GM23338 (cell line): ENCODE data around the gene SMYD3. TPM values are rescaled to one million over a fixed set of nuclear protein-coding genes. Genes with fewer than 3 reads are reported as not detected.

ENCODE experiments used
- ATAC-seq: fragments of 200-7000 bp; cut with Tn5 transposase; 3 replicates; pipeline ENCODE4 v1.9.1; 2020
- DNase-seq: peaks from one replicate; pipeline ENCODE4 v3.0.0-alpha.2; 2015; ENCODE audit warnings: low spot score
- H2AFZ ChIP-seq: fragments of 200-600 bp; sonication (generic); 2 replicates; pipeline ENCODE4 v1.8.0; 2016; ENCODE audit warnings: antibody characterized with exemption, mild to moderate bottlenecking, moderate library complexity
- H3F3A ChIP-seq: fragments of 200-600 bp; sonication (generic); replicated peaks from 2 replicates; pipeline ENCODE4 v1.8.0; 2017; ENCODE audit warnings: antibody characterized with exemption, mixed run types, low read depth
- H3K27ac ChIP-seq: fragments of 200-600 bp; sonication (generic); 2 replicates; pipeline ENCODE4 v1.6.1; 2016; ENCODE audit warnings: low read depth
- H3K27me3 ChIP-seq: fragments of 200-600 bp; sonication (generic); 2 replicates; pipeline ENCODE4 v1.8.0; 2016; ENCODE audit warnings: mild to moderate bottlenecking, mixed run types, moderate library complexity; ENCODE audit not compliant: insufficient read depth
- H3K36me3 ChIP-seq: fragments of 200-600 bp; sonication (generic); 2 replicates; pipeline ENCODE4 v1.8.0; 2016; ENCODE audit warnings: mild to moderate bottlenecking; ENCODE audit not compliant: insufficient read depth
- H3K4me1 ChIP-seq: fragments of 200-600 bp; sonication (generic); 2 replicates; pipeline ENCODE4 v1.8.0; 2016; ENCODE audit warnings: mild to moderate bottlenecking, moderate library complexity; ENCODE audit not compliant: insufficient read depth
- H3K4me2 ChIP-seq: fragments of 200-600 bp; sonication (generic); 2 replicates; pipeline ENCODE4 v1.7.1; 2017; ENCODE audit warnings: mixed run types
- H3K4me3 ChIP-seq: fragments of 200-600 bp; sonication (generic); 2 replicates; pipeline ENCODE4 v1.6.1; 2016; ENCODE audit warnings: mixed run types
- H3K79me2 ChIP-seq: fragments of 200-600 bp; sonication (generic); replicated peaks from 2 replicates; pipeline ENCODE4 v1.8.0; 2017; ENCODE audit warnings: mild to moderate bottlenecking; ENCODE audit not compliant: insufficient read depth
- H3K9me2 ChIP-seq: fragments of 200-600 bp; sonication (generic); 2 replicates; pipeline ENCODE4 v1.8.0; 2017; ENCODE audit not compliant: insufficient read depth
- H4K20me1 ChIP-seq: fragments of 200-600 bp; sonication (generic); replicated peaks from 2 replicates; pipeline ENCODE4 v1.8.0; 2017; ENCODE audit warnings: mild to moderate bottlenecking; ENCODE audit not compliant: insufficient read depth
- H3K27ac Mint-ChIP-seq: 2 replicates; pipeline ENCODE4 v1.8.0; 2020; ENCODE audit warnings: inconsistent platforms, mild to moderate bottlenecking, moderate library complexity, mixed read lengths
- H3K27me3 Mint-ChIP-seq: 3 replicates; pipeline ENCODE4 v1.8.0; 2022; ENCODE audit warnings: low read depth, mild to moderate bottlenecking, moderate library complexity, mixed read lengths, inconsistent platforms; ENCODE audit not compliant: insufficient read depth, poor library complexity
- H3K36me3 Mint-ChIP-seq: 3 replicates; pipeline ENCODE4 v1.8.0; 2021; ENCODE audit warnings: low read depth, mild to moderate bottlenecking, inconsistent platforms, moderate library complexity, mixed read lengths
- H3K4me1 Mint-ChIP-seq: 3 replicates; pipeline ENCODE4 v1.8.0; 2020; ENCODE audit warnings: mild to moderate bottlenecking, inconsistent platforms, mixed read lengths
- H3K4me3 Mint-ChIP-seq: 3 replicates; pipeline ENCODE4 v1.8.0; 2021; ENCODE audit warnings: moderate library complexity, mild to moderate bottlenecking, inconsistent platforms, mixed read lengths
- H3K9me3 Mint-ChIP-seq: 3 replicates; pipeline ENCODE4 v1.8.0; 2020; ENCODE audit warnings: moderate library complexity, mild to moderate bottlenecking, inconsistent platforms, mixed read lengths
- CREB1 ChIP-seq: fragments of 250-450 bp; sonication (Bioruptor Pico); IDR thresholded peaks from 2 replicates; pipeline ENCODE4 v1.5.0; 2020; ENCODE audit warnings: low read depth, mild to moderate bottlenecking, moderate library complexity
- EZH2 ChIP-seq: fragments of 200-600 bp; sonication (generic); IDR thresholded peaks from one replicate; pipeline ENCODE4 v1.8.0; 2017; ENCODE audit warnings: antibody characterized with exemption, mild to moderate bottlenecking, low read depth; ENCODE audit not compliant: unreplicated experiment
- EZH2phosphoT487 ChIP-seq: fragments of 200-600 bp; sonication (generic); IDR thresholded peaks from one replicate; pipeline ENCODE4 v1.8.1; 2018; ENCODE audit warnings: antibody characterized with exemption; ENCODE audit not compliant: unreplicated experiment
- JUNB ChIP-seq: IDR thresholded peaks from one replicate; pipeline ENCODE4 v1.6.1; 2016; ENCODE audit warnings: antibody characterized with exemption; ENCODE audit not compliant: unreplicated experiment
- NANOG ChIP-seq: IDR thresholded peaks from 2 replicates; pipeline ENCODE4 v1.6.1; 2016; ENCODE audit warnings: antibody characterized with exemption, borderline replicate concordance
- POLR2AphosphoS5 ChIP-seq: IDR thresholded peaks from 2 replicates; pipeline ENCODE4 v1.6.1; 2016; ENCODE audit warnings: antibody characterized with exemption, low read depth
- STAT1 ChIP-seq: IDR thresholded peaks from one replicate; pipeline ENCODE4 v1.6.1; 2016; ENCODE audit warnings: antibody characterized with exemption; ENCODE audit not compliant: unreplicated experiment
- ZNF114 ChIP-seq: fragments of 250-450 bp; sonication (Bioruptor Pico); IDR thresholded peaks from 2 replicates; pipeline ENCODE4 v1.5.0; 2020; ENCODE audit warnings: mild to moderate bottlenecking, moderate library complexity
- ZNF331 ChIP-seq: fragments of 250-450 bp; sonication (Bioruptor Pico); IDR thresholded peaks from 2 replicates; pipeline ENCODE4 v1.5.0; 2020; ENCODE audit warnings: low read depth, mild to moderate bottlenecking, moderate library complexity
- polyA plus RNA-seq: library from polyadenylated mRNA; unstranded; fragments of >200 nt; fragmentation: Nextera tagmentation; extraction: Ambion mirVana; gene quantifications from 2 replicates; pipeline ENCODE4 v1.2.1, GENCODE V29; 2016
- total RNA-seq: library from RNA; depleted of rRNA; stranded (reverse); fragments of >200 nt; shearing (Covaris generic); gene quantifications from 2 replicates; pipeline ENCODE4 v1.2.3, GENCODE V29; 2014
- TF ChIP-seq, protein P1 (sequence below): IDR thresholded peaks from one replicate; pipeline ENCODE4 v1.6.1; 2018; ENCODE audit warnings: antibody characterized with exemption; ENCODE audit not compliant: unreplicated experiment
- TF ChIP-seq, protein P2 (sequence below), 2 experiments: fragments of 200-600 bp in 1 of 2; sonication (generic) in 1 of 2; conservative IDR thresholded peaks; 2 replicates each; pipeline versions ENCODE4 v1.5.1 to v1.6.1; 2016 to 2017; ENCODE audit warnings: antibody characterized with exemption in 2 of 2, low read depth in 2 of 2, mild to moderate bottlenecking in 2 of 2, moderate library complexity in 1 of 2
- TF ChIP-seq, protein P3 (sequence below): IDR thresholded peaks from 2 replicates; pipeline ENCODE4 v1.6.1; 2016; ENCODE audit warnings: antibody characterized with exemption

The SMYD3 gene
- total and polyA plus RNA-seq, 2 experiments from 2014 or later: 31.8 to 34.4 TPM

DNA sequence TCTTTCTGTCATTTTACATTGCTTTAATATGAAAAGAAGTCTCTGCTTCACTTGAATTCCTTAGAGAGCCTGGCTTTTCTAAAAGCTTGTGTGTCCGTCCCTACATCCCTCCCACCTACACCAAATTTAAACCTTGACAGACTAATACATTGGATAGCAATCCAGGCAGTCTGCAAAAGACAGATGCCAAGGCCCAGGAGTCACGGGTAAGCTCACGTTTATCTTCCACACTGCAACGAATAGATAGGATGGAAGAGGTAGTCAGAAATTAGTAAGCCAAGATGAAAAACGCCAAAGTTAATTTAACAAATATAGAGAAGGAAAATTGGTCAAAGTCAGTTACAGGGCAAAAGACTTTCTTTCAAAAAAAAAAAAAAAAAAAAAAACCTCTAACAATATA, 338.1 kb downstream of the SMYD3 start:
- DNase-seq: no peak
- H3K9me3 Mint-ChIP-seq: no peaks in the 10 kb centered on the region
- no peak overlapping the region for H3K4me3 ChIP-seq
- H4K20me1 ChIP-seq: no peaks in the 10 kb centered on the region; the same call in 1 of the 2 replicates
- H3K36me3 ChIP-seq: no peaks in the 10 kb centered on the region
- no peaks in the 10 kb centered on the region for H3K27me3 Mint-ChIP-seq
- no peaks in the 10 kb centered on the region; the same call in 1 of the 2 replicates for H3K9me2 ChIP-seq
- H3K27ac Mint-ChIP-seq: no peak overlapping the region
- no peak overlapping the region for H2AFZ ChIP-seq
- H3K4me2 ChIP-seq: no peak overlapping the region
- no peaks in the 10 kb centered on the region; the same call in 2 of the 3 replicates for H3K36me3 Mint-ChIP-seq
- TF ChIP-seq CREB1 (CRISPR knock-in tag): no peak
- TF ChIP-seq JUNB: no peak
- no peak for TF ChIP-seq STAT1
- TF ChIP-seq NANOG: no peak
- TF ChIP-seq, protein P1, sequence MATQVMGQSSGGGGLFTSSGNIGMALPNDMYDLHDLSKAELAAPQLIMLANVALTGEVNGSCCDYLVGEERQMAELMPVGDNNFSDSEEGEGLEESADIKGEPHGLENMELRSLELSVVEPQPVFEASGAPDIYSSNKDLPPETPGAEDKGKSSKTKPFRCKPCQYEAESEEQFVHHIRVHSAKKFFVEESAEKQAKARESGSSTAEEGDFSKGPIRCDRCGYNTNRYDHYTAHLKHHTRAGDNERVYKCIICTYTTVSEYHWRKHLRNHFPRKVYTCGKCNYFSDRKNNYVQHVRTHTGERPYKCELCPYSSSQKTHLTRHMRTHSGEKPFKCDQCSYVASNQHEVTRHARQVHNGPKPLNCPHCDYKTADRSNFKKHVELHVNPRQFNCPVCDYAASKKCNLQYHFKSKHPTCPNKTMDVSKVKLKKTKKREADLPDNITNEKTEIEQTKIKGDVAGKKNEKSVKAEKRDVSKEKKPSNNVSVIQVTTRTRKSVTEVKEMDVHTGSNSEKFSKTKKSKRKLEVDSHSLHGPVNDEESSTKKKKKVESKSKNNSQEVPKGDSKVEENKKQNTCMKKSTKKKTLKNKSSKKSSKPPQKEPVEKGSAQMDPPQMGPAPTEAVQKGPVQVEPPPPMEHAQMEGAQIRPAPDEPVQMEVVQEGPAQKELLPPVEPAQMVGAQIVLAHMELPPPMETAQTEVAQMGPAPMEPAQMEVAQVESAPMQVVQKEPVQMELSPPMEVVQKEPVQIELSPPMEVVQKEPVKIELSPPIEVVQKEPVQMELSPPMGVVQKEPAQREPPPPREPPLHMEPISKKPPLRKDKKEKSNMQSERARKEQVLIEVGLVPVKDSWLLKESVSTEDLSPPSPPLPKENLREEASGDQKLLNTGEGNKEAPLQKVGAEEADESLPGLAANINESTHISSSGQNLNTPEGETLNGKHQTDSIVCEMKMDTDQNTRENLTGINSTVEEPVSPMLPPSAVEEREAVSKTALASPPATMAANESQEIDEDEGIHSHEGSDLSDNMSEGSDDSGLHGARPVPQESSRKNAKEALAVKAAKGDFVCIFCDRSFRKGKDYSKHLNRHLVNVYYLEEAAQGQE: no peak
- TF ChIP-seq ZNF114: no peak
- no peak for TF ChIP-seq ZNF331 (CRISPR knock-in tag)
- no peak overlapping the region for H3K4me3 Mint-ChIP-seq
- H3K27ac ChIP-seq: no peak overlapping the region
- H3K79me2 ChIP-seq: no peaks in the 10 kb centered on the region
- H3K4me1 Mint-ChIP-seq: peaks cover 2% of the 10 kb centered on the region; the same call in 1 of the 3 replicates
- H3K4me1 ChIP-seq: no peaks in the 10 kb centered on the region
- ATAC-seq: no peak
- H3F3A ChIP-seq: no peaks in the 10 kb centered on the region
- no peaks in the 10 kb centered on the region for H3K27me3 ChIP-seq

DNA sequence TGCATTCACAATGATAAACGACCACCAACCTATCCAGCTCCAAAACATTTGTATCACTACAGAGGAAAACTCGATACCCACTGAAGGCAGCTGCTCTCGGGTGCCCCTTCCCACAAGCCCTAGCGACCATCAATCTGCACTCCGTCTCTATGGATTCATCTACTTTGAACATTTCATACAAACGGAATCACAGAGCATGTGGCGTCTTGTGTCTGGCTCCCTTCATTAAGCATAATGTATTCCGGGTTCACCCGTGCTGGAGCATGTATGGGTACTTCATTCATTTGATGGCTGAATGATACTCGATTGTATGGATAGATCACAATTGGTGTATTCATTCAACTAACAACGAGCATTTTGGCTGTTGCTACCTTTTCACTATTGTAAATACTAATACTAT, 340.2 kb downstream of the SMYD3 start:
- DNase-seq (no peak), ATAC-seq (no peak)
- Mint-ChIP-seq H3K27me3 (no peaks in the 10 kb centered on the region), H3K4me1 (peaks cover 6% of the 10 kb centered on the region; the same call in 2 of the 3 replicates), H3K9me3 (no peaks in the 10 kb centered on the region), H3K27ac (no peak overlapping the region), H3K4me3 (no peak overlapping the region), H3K36me3 (no peaks in the 10 kb centered on the region)
- Histone ChIP-seq H2AFZ (no peak overlapping the region), H4K20me1 (no peaks in the 10 kb centered on the region; the same call in 1 of the 2 replicates), H3K36me3 (no peaks in the 10 kb centered on the region), H3K27ac (no peak overlapping the region), H3F3A (no peaks in the 10 kb centered on the region), H3K4me1 (no peaks in the 10 kb centered on the region), H3K27me3 (no peaks in the 10 kb centered on the region), H3K79me2 (no peaks in the 10 kb centered on the region), H3K4me2 (no peak overlapping the region), H3K4me3 (no peak overlapping the region), H3K9me2 (no peaks in the 10 kb centered on the region; the same call in 1 of the 2 replicates)
- TF ChIP-seq EZH2 (no peak), CREB1 (CRISPR knock-in tag) (no peak), NANOG (no peak), ZNF331 (CRISPR knock-in tag) (no peak), STAT1 (no peak), POLR2AphosphoS5 (no peak), JUNB (no peak), EZH2phosphoT487 (no peak)
- TF ChIP-seq, protein P2, sequence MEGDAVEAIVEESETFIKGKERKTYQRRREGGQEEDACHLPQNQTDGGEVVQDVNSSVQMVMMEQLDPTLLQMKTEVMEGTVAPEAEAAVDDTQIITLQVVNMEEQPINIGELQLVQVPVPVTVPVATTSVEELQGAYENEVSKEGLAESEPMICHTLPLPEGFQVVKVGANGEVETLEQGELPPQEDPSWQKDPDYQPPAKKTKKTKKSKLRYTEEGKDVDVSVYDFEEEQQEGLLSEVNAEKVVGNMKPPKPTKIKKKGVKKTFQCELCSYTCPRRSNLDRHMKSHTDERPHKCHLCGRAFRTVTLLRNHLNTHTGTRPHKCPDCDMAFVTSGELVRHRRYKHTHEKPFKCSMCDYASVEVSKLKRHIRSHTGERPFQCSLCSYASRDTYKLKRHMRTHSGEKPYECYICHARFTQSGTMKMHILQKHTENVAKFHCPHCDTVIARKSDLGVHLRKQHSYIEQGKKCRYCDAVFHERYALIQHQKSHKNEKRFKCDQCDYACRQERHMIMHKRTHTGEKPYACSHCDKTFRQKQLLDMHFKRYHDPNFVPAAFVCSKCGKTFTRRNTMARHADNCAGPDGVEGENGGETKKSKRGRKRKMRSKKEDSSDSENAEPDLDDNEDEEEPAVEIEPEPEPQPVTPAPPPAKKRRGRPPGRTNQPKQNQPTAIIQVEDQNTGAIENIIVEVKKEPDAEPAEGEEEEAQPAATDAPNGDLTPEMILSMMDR (conservative IDR thresholded peaks at IDR 0.05; ENCODE audit: low read depth in 2 of 2): no peak
- TF ChIP-seq, protein P3, sequence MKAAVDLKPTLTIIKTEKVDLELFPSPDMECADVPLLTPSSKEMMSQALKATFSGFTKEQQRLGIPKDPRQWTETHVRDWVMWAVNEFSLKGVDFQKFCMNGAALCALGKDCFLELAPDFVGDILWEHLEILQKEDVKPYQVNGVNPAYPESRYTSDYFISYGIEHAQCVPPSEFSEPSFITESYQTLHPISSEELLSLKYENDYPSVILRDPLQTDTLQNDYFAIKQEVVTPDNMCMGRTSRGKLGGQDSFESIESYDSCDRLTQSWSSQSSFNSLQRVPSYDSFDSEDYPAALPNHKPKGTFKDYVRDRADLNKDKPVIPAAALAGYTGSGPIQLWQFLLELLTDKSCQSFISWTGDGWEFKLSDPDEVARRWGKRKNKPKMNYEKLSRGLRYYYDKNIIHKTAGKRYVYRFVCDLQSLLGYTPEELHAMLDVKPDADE: no peak
